Fibroblast of the aortic adventitia (primary cell): ENCODE measurements around the gene ACTR1A. TPM values are rescaled to one million over a fixed set of nuclear protein-coding genes. Genes with fewer than 3 reads are reported as not detected.

ENCODE experiments used
- DNase-seq: peaks from one replicate; pipeline ENCODE4 v3.0.0-alpha.2; 2010; ENCODE audit warnings: low read depth
- H3K4me3 ChIP-seq: 2 replicates; pipeline ENCODE4 v1.5.1; 2011; ENCODE audit warnings: low read depth, mild to moderate bottlenecking, control low read depth, low read length, moderate library complexity
- total RNA-seq: library from RNA; depleted of rRNA; stranded (reverse); fragments of >200 nt; gene quantifications from 2 replicates; pipeline ENCODE4 v1.2.3, GENCODE V29; 2012; ENCODE audit warnings: low replicate concordance
- TF ChIP-seq, protein P1 (sequence below): IDR thresholded peaks from 2 replicates; pipeline ENCODE4 v1.5.1; 2011; ENCODE audit warnings: mild to moderate bottlenecking, low read length, control low read depth, inconsistent platforms; ENCODE audit not compliant: insufficient read depth

Gene ACTR1A
- total RNA-seq, 1 donor = 105 TPM

DNA sequence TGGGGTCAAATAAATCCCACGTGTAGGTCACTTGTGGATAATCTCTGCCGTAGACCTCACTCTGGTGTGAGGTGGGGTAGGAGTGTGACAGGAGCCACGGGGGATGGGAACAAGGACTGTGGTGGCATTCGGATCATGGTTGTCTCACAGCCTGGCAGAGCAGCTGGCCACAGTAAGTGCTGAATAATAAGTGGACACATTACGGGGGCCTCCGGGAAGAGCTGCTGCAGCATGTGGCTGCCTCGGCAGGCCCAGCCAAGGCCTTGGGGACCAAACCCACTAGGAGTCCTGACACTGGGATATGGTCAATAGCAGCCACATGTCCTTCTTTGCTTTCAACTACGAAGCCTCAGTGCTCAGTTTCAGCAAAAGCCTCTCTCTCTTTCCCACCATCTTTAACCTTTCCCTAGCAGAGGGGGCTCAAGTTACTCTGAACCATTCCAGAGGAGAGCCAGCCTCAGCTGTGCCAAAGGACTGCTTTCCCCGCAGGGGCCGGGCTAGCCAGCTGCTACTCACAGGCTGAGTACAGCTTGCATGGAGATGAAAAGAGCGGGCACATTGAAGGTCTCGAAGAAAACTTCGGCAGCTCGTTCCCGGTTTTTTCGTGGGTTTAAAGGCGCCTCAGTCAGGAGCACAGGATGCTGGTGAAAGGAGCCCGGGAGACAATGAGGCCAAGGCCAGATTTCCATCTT lies 17.3 kb downstream of the ACTR1A start:
- DNase-seq = no peak
- TF ChIP-seq, protein P1, sequence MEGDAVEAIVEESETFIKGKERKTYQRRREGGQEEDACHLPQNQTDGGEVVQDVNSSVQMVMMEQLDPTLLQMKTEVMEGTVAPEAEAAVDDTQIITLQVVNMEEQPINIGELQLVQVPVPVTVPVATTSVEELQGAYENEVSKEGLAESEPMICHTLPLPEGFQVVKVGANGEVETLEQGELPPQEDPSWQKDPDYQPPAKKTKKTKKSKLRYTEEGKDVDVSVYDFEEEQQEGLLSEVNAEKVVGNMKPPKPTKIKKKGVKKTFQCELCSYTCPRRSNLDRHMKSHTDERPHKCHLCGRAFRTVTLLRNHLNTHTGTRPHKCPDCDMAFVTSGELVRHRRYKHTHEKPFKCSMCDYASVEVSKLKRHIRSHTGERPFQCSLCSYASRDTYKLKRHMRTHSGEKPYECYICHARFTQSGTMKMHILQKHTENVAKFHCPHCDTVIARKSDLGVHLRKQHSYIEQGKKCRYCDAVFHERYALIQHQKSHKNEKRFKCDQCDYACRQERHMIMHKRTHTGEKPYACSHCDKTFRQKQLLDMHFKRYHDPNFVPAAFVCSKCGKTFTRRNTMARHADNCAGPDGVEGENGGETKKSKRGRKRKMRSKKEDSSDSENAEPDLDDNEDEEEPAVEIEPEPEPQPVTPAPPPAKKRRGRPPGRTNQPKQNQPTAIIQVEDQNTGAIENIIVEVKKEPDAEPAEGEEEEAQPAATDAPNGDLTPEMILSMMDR = no peak
- no peak overlapping the region for H3K4me3 ChIP-seq

DNA sequence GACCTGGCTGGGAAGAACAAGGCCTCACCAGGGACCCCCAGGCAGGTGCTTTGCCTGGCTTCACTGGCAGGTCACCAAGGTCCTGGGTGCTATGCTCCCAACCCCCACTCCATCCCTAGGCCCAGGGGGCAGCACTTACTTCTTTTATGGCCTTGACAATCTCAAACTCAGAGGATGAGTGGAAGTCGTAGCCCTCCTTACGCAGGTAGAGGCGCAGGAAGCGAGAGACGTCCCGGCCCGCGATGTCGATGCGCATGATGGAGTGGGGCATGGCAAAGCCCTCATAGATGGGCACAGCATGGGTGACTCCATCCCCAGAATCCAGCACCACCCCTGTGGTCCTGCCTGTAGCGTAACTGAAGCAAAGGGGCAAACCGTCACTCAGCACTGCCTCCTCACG lies 18.5 kb downstream of the ACTR1A start:
- TF ChIP-seq, protein P1 = no peak
- no peak for DNase-seq
- no peak overlapping the region for H3K4me3 ChIP-seq

DNA sequence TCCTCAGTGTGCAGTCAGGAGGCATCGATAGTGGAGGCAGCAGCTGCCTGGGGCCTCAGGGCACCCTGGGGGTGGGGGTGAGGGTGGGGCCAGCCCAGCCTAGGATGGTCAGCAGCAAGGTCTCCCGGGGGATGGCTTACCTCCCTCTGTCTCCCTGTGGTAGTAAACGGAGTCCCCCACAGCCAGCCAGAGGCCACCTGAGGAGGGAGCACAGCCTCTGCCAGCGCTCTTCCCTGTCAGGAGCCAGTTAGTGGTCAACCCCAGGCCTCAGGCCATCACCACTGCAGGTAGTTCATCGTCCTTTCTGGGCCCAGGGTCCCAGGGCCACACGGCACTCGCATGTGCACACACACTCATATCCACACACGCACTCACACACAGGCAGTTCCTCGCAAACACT lies 22.1 kb downstream of the ACTR1A start:
- TF ChIP-seq, protein P1 = no peak
- H3K4me3 ChIP-seq = no peak overlapping the region
- DNase-seq = no peak

DNA sequence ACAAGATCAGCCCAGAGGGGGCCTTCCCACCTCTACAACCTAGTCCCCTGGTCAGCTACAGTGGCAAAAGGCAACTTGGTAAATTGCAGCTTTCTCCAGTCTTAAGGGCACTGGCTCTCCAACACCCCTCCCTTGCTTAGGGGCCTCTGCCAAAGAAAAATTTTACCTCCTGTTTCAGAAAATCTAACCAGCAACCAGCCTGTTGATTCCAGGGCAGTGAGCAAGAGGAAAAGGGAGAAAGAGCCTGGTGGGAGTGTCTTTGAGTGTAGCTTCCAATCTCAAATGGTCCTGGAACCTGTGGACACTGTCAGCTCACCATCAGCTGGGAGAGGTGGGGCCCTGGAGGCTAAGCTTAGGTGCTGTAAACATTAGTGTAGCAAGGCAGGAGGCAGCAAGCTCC lies 22.9 kb downstream of the ACTR1A start:
- H3K4me3 ChIP-seq = no peak overlapping the region
- DNase-seq = no peak
- TF ChIP-seq, protein P1 = no peak

DNA sequence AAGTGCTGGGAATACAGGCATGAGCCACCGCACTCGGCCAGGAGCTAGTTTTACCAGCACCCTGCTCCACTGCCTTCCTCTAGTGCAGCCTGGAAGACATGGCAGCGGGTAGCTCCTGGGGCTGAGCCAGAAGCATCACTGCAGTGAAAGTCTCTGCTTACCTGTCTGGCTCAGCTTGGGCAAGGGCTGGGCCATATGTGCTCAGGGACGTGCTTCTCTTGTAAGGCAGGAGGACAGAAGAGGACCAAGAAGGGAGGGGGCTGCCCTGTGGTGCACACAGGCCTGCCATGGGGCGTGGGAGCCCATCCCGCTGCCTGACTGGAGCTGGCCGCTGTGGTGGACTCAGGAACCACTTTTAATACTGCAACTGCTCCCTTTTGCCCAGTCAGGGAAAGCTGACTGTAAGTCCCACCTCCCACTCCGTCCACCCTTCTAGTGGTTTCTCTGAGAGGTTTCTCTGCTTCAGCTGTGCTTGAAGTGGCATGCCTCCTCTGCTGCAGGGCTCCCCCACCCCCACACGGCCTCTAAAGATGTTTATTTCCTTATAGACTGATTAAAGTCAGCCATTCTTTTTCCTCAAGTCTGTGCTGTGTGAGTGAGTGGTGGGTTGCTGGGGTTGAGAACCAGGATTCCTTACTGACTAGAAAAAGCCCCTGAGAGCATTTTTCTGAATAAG lies 25.9 kb downstream of the ACTR1A start:
- TF ChIP-seq, protein P1 = no peak
- DNase-seq = no peak
- no peak overlapping the region for H3K4me3 ChIP-seq

DNA sequence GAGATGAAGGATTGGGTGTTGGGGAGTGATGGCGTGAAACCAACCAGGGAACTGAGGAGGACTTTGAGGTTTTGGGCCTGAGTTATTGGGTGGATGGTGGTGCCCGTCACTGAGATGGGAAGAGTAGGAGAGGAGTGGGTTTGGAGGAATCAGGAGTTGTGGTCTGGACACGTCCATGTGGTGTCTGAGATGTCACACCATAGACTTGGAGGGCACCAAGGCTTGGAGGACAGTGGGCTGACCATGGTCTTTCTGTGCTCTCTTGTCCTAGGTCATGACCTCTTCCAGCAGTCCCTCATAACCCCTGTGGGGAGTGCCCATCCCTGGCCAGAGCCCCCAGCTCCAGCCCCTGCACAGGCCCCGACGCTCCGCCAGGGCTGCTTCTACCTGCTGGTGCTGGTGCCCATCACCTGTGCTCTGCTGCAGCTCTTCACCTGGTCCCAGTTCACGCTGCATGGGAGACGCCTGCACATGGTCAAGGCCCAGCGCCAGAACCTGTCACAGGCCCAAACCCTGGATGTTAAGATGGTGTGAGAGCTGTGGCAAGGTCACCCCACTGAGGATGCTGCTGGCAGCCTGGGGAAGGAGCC lies 27.0 kb downstream of the ACTR1A start:
- H3K4me3 ChIP-seq = no peak overlapping the region
- DNase-seq = no peak
- TF ChIP-seq, protein P1 = no peak
